Smooth muscle cell (in vitro differentiated cells): ENCODE results near the gene NUDT1. TPM values are rescaled to one million over a fixed set of nuclear protein-coding genes. Genes with fewer than 3 reads are reported as not detected.

Experiments used
- DNase-seq: peaks from one replicate; lab custom pipeline; 2025; ENCODE audit not compliant: unreplicated experiment; lab: John Stamatoyannopoulos, UW
- H2AFZ ChIP-seq: fragments of 200-600 bp; sonication (generic); 2 replicates; pipeline ENCODE4 v1.6.0; 2016; ENCODE audit warnings: antibody characterized with exemption, low read depth, mild to moderate bottlenecking
- H3F3A ChIP-seq: fragments of 200-600 bp; sonication (generic); 2 replicates; pipeline ENCODE4 v1.6.0; 2017; ENCODE audit warnings: antibody characterized with exemption, low read depth
- H3K27ac ChIP-seq: fragments of 200-600 bp; sonication (generic); 2 replicates; pipeline ENCODE4 v1.5.1; 2016; ENCODE audit warnings: low read depth, mild to moderate bottlenecking
- H3K27me3 ChIP-seq: fragments of 200-600 bp; sonication (generic); 2 replicates; pipeline ENCODE4 v1.6.1; 2016; ENCODE audit warnings: low read depth, mild to moderate bottlenecking
- H3K36me3 ChIP-seq: fragments of 200-600 bp; sonication (generic); 2 replicates; pipeline ENCODE4 v1.5.1; 2016; ENCODE audit warnings: low read depth
- H3K4me1 ChIP-seq: fragments of 200-600 bp; sonication (generic); 2 replicates; pipeline ENCODE4 v1.5.1; 2016; ENCODE audit warnings: low read depth
- H3K4me2 ChIP-seq: fragments of 200-600 bp; sonication (generic); 2 replicates; pipeline ENCODE4 v1.6.0; 2016; ENCODE audit warnings: mild to moderate bottlenecking
- H3K4me3 ChIP-seq: fragments of 200-600 bp; sonication (generic); 2 replicates; pipeline ENCODE4 v1.5.1; 2016; ENCODE audit warnings: mild to moderate bottlenecking
- H3K79me2 ChIP-seq: fragments of 200-600 bp; sonication (generic); 2 replicates; pipeline ENCODE4 v1.6.0; 2016; ENCODE audit warnings: low read depth, mild to moderate bottlenecking
- H3K9ac ChIP-seq: fragments of 200-600 bp; sonication (generic); 2 replicates; pipeline ENCODE4 v1.6.0; 2016; ENCODE audit warnings: low read depth
- H3K9me3 ChIP-seq: fragments of 200-600 bp; sonication (generic); replicated peaks from 2 replicates; pipeline ENCODE4 v1.5.1; 2016; ENCODE audit warnings: low read depth
- H4K20me1 ChIP-seq: fragments of 200-600 bp; sonication (generic); 2 replicates; pipeline ENCODE4 v1.6.0; 2016; ENCODE audit warnings: low read depth
- WGBS: methylation state at CpG from one replicate; pipeline ENCODE4 v1.1.7; 2016; ENCODE audit warnings: low lambda C conversion rate; 5-methylcytosine and 5-hydroxymethylcytosine counted together
- polyA plus RNA-seq: library from polyadenylated mRNA; unstranded; fragments of >200 nt; fragmentation: Nextera tagmentation; extraction: Ambion mirVana; gene quantifications from 2 replicates; pipeline ENCODE4 v1.2.1, GENCODE V29; 2016
- total RNA-seq: library from RNA; depleted of rRNA; stranded (reverse); fragments of >200 nt; gene quantifications from 2 replicates; pipeline ENCODE4 v1.2.3, GENCODE V29; 2014
- TF ChIP-seq, protein P1 (sequence below): fragments of 200-600 bp; sonication (generic); IDR thresholded peaks from 2 replicates; pipeline ENCODE4 v1.5.1; 2017; ENCODE audit warnings: borderline replicate concordance, mild to moderate bottlenecking, antibody characterized with exemption; ENCODE audit not compliant: insufficient read depth, poor library complexity, severe bottlenecking

The NUDT1 gene
- total and polyA plus RNA-seq, 2 experiments from 2014 or later, result 20.7 to 46.0 TPM

DNA sequence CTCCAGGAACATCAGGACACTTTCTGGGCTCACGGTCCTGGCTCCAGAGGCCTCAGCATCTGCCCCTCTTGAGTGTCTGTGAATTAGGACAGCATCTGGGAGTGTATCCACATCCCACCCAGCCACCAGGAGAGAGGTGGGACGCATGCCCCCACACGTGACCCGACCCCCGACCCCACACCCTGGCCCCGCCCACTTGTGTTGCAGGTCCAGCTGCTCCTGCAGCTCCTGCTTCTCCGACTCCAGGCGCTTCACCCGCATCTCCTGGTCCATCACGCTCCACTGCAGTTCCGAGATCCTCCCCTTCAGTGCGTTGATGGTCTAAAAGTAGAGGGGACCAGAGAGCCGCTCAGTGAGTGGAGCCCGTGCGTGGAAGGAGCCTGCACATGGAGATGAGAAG, 22.9 kb upstream of the NUDT1 start:
- Histone ChIP-seq H3K4me2 (no peak overlapping the region), H2AFZ (no peak overlapping the region), H3K27me3 (no peaks in the 10 kb centered on the region), H3K4me3 (no peak overlapping the region), H3K4me1 (no peaks in the 10 kb centered on the region), H3K27ac (no peak overlapping the region), H3F3A (no peaks in the 10 kb centered on the region), H3K9me3 (no peaks in the 10 kb centered on the region), H3K9ac (no peak overlapping the region), H4K20me1 (peaks cover 18% of the 10 kb centered on the region), H3K36me3 (peaks cover 3% of the 10 kb centered on the region), H3K79me2 (no peaks in the 10 kb centered on the region)
- WGBS, result 95% methylated on average over 14 of the region's 15 CpGs
- DNase-seq, result no peak
- TF ChIP-seq, protein P1, sequence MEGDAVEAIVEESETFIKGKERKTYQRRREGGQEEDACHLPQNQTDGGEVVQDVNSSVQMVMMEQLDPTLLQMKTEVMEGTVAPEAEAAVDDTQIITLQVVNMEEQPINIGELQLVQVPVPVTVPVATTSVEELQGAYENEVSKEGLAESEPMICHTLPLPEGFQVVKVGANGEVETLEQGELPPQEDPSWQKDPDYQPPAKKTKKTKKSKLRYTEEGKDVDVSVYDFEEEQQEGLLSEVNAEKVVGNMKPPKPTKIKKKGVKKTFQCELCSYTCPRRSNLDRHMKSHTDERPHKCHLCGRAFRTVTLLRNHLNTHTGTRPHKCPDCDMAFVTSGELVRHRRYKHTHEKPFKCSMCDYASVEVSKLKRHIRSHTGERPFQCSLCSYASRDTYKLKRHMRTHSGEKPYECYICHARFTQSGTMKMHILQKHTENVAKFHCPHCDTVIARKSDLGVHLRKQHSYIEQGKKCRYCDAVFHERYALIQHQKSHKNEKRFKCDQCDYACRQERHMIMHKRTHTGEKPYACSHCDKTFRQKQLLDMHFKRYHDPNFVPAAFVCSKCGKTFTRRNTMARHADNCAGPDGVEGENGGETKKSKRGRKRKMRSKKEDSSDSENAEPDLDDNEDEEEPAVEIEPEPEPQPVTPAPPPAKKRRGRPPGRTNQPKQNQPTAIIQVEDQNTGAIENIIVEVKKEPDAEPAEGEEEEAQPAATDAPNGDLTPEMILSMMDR, result no peak

DNA sequence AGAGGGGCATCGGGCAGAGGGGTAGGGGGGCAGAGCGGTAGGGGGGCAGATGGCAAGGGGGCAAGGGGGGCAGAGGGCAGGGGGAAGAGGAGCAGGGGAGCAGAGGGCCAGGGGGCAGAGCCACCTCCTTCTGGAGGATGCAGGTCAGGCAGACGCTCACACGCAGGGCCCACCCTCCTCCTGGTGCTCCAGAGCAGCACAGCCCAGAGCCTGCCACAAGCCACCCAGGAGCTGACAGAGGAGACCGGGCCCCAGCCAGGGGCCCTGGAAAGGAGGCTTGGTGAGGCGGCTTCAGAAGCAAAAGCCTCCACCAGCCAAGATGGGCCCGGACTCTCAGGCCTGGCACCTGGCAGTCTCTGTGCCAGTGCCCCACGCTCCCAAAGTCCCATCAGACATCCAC, 22.4 kb upstream of the NUDT1 start:
- no peaks in the 10 kb centered on the region for H3K27me3 ChIP-seq
- peaks cover 3% of the 10 kb centered on the region for H3K36me3 ChIP-seq
- no peak overlapping the region for H3K27ac ChIP-seq
- H3K9me3 ChIP-seq, result no peaks in the 10 kb centered on the region
- no peak overlapping the region for H3K9ac ChIP-seq
- TF ChIP-seq, protein P1, result no peak
- WGBS, result 100% methylated on average over 6 of the region's 8 CpGs
- no peaks in the 10 kb centered on the region for H3F3A ChIP-seq
- no peaks in the 10 kb centered on the region for H3K79me2 ChIP-seq
- no peak overlapping the region for H3K4me2 ChIP-seq
- H3K4me1 ChIP-seq, result no peaks in the 10 kb centered on the region
- no peak overlapping the region for H3K4me3 ChIP-seq
- no peak for DNase-seq
- H2AFZ ChIP-seq, result no peak overlapping the region
- H4K20me1 ChIP-seq, result peaks cover 18% of the 10 kb centered on the region

DNA sequence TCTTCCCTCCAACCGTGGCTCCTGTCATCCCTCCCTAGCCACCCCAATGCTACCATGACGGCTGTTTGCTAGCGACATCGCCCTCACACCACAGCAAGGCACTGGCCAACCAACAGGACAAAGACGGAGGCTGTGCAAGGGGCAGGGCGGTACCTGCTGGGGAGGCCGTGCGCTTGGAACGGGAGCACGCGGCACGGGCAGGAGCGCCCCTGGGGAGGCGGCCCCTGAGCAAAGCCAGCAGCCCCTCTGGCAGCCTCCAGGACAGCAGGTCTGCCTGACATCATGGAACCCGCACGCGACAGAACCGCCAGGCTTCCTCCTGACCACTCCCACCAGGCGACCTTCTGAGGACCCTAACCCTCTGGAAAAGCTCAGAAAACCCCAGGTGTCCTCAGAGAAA, 22.0 kb upstream of the NUDT1 start:
- H3K36me3 ChIP-seq, result peaks cover 3% of the 10 kb centered on the region

DNA sequence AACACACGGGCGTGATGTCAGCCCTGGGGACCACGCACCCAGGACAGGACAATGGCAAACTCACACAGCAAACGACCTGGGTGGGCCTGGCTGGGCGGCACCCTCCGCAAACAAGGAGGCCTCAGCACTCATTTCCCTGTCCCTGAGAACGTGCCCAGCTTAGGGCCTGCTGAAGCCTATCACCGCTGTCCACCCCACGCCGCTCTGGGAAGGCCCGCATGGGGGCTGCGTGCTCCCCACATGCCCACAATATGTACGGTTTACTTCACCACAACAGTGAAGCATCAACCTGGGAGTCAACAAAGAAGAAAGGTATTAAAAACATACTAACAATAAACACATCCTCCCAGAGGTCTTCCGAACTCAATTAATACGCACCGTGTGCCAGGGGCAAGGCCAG, 21.5 kb upstream of the NUDT1 start:
- H3K4me1 ChIP-seq, result no peaks in the 10 kb centered on the region
- WGBS, result 94% methylated on average over 16 of the region's 16 CpGs

More for the DNA sequence above, 22.0 kb upstream of the NUDT1 start:
- Histone ChIP-seq H3K9me3 (no peaks in the 10 kb centered on the region), H3K4me3 (no peak overlapping the region), H3K79me2 (no peaks in the 10 kb centered on the region), H3K9ac (no peak overlapping the region), H2AFZ (no peak overlapping the region), H3K27ac (no peak overlapping the region), H4K20me1 (peaks cover 18% of the 10 kb centered on the region), H3K4me2 (no peak overlapping the region), H3K27me3 (no peaks in the 10 kb centered on the region), H3K4me1 (no peaks in the 10 kb centered on the region), H3F3A (no peaks in the 10 kb centered on the region)
- TF ChIP-seq, protein P1, result no peak
- no peak for DNase-seq
- 99% methylated on average over 16 of the region's 19 CpGs for WGBS

More for the DNA sequence above, 21.5 kb upstream of the NUDT1 start:
- no peak for DNase-seq
- no peaks in the 10 kb centered on the region for H3F3A ChIP-seq
- TF ChIP-seq, protein P1, result no peak
- H3K79me2 ChIP-seq, result no peaks in the 10 kb centered on the region
- no peaks in the 10 kb centered on the region for H3K9me3 ChIP-seq
- no peak overlapping the region for H3K9ac ChIP-seq
- H3K27ac ChIP-seq, result no peak overlapping the region
- no peak overlapping the region for H2AFZ ChIP-seq
- no peak overlapping the region for H3K4me3 ChIP-seq
- peaks cover 18% of the 10 kb centered on the region for H4K20me1 ChIP-seq
- no peak overlapping the region for H3K4me2 ChIP-seq
- H3K36me3 ChIP-seq, result peaks cover 1% of the 10 kb centered on the region
- H3K27me3 ChIP-seq, result no peaks in the 10 kb centered on the region
